H1 (cell line): ENCODE data around the gene TLR10. TPM values are rescaled to one million over a fixed set of nuclear protein-coding genes. Genes with fewer than 3 reads are reported as not detected.

Experiments
- BRCA1 ChIP-seq: IDR thresholded peaks from 2 replicates; pipeline ENCODE4 v1.6.1; 2012; ENCODE audit warnings: low read depth, low read length, improper control_type of control experiment
- CHD1 ChIP-seq: IDR thresholded peaks from 2 replicates; pipeline ENCODE4 v1.6.1; 2012; ENCODE audit warnings: low read depth, low read length, improper control_type of control experiment
- HDAC6 ChIP-seq: IDR thresholded peaks from one replicate; pipeline ENCODE4 v1.7.1; 2012; ENCODE audit warnings: low read depth, mild to moderate bottlenecking, inconsistent platforms, low read length, moderate library complexity
- MAX ChIP-seq: IDR thresholded peaks from 2 replicates; pipeline ENCODE4 v1.6.1; 2012; ENCODE audit warnings: inconsistent platforms
- NRF1 ChIP-seq: IDR thresholded peaks from 2 replicates; pipeline ENCODE4 v1.6.1; 2011; ENCODE audit warnings: mild to moderate bottlenecking, low read depth, low read length, improper control_type of control experiment
- SIRT6 ChIP-seq: IDR thresholded peaks from one replicate; pipeline ENCODE4 v1.7.1; 2012; ENCODE audit warnings: low read length, inconsistent platforms
- SP1 ChIP-seq: IDR thresholded peaks from 2 replicates; pipeline ENCODE4 v1.6.1; 2011; ENCODE audit warnings: low read depth, low read length
- TCF12 ChIP-seq: IDR thresholded peaks from 2 replicates; pipeline ENCODE4 v1.6.1; 2011; ENCODE audit warnings: low read depth, mild to moderate bottlenecking, low read length
- USF2 ChIP-seq: IDR thresholded peaks from 2 replicates; pipeline ENCODE4 v1.6.1; 2011; ENCODE audit warnings: low read length, improper control_type of control experiment
- polyA plus RNA-seq, 7 experiments: library from polyadenylated mRNA; depleted of rRNA in 3 of 7; stranded (reverse) in 5 of 7; unstranded in 2 of 7; fragments of >200 nt in 5 of 7; fragments of 200-250 nt in 2 of 7; gene quantifications; 1 replicate in 5 of 7; 2 replicates in 1 of 7; 4 replicates in 1 of 7; pipeline versions ENCODE4 v1.2.1 to v1.2.3, GENCODE V29; 2011 to 2013; ENCODE audit warnings: missing spikeins in 2 of 7, mixed read lengths in 2 of 7
- total RNA-seq: library from RNA; stranded (reverse); fragmentation: NEBNext Ultra II Directional; extraction: Animal tissue kit (Norgen Biotek cat#: 25700); gene quantifications from 2 replicates; pipeline ENCODE4 v1.2.1, GENCODE V29; 2021

The TLR10 gene
- total and polyA plus RNA-seq, 2 of the 8 experiments (the other 6 are each of a cell fraction or from before 2014, with no cell fraction given), result not detected

GRCh38 chr4:38735870-38736269 lies 46.9 kb downstream of the TLR10 start (continued):
- TF ChIP-seq CHD1 (no peak), MAX (no peak), SP1 (no peak), TCF12 (no peak), NRF1 (no peak), USF2 (no peak), HDAC6 (no peak), SIRT6 (no peak), BRCA1 (no peak)
